ENCODE results near the gene PRG2.

GRCh38 chr11:57434640-57435546, 44.4 kb upstream of the PRG2 start:
- TF ChIP-seq EZH2 (IDR thresholded peaks at IDR 0.05; ENCODE audit: borderline replicate concordance) (no peak), CTCF (IDR thresholded peaks at IDR 0.05; ENCODE audit: poor library complexity) (no peak), EZH2phosphoT487 (IDR thresholded peaks at IDR 0.05; ENCODE audit: low read depth, severe bottlenecking, unreplicated experiment) (no peak)
